HEK293T (cell line): ENCODE measurements around the gene HSPH1.

ENCODE experiments used
- ARNT ChIP-seq: fragments of 450-650 bp; IDR thresholded peaks from 2 replicates; pipeline ENCODE4 v1.6.1; 2017; ENCODE audit warnings: mild to moderate bottlenecking
- ELF4 ChIP-seq: fragments of 450-650 bp; IDR thresholded peaks from 2 replicates; pipeline ENCODE4 v1.6.1; 2017; ENCODE audit warnings: antibody characterized with exemption
- FOXK2 ChIP-seq: fragments of 450-650 bp; IDR thresholded peaks from 2 replicates; pipeline ENCODE4 v1.6.1; 2016; ENCODE audit warnings: mild to moderate bottlenecking
- FOXM1 ChIP-seq: fragments of 450-650 bp; IDR thresholded peaks from 2 replicates; pipeline ENCODE4 v1.6.1; 2017; ENCODE audit warnings: mild to moderate bottlenecking, borderline replicate concordance
- SUZ12 ChIP-seq: fragments of 450-650 bp; IDR thresholded peaks from 2 replicates; pipeline ENCODE4 v1.6.1; 2016; ENCODE audit warnings: mild to moderate bottlenecking
- TF ChIP-seq, protein P1 (sequence below): fragments of 450-650 bp; IDR thresholded peaks from 2 replicates; pipeline ENCODE4 v1.6.1; 2016

DNA sequence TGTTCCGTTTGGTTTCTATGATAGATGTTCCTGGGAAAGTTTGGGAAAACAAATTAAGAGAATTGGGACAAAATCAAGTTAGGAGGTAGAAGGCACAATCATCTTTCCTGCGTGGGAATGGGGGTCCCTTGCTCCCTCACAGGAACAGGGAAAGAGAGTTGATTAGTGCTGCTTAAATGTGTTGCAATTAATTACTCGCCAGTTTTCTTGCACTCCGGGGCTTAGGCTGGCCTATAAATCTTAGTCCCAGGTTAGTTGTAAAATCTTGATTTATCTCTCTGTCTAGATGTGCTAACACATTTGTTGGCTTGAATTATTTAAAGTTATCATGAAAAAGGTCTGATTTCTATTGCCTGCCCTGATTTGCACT, 48.1 kb upstream of the HSPH1 start:
- TF ChIP-seq, protein P1, sequence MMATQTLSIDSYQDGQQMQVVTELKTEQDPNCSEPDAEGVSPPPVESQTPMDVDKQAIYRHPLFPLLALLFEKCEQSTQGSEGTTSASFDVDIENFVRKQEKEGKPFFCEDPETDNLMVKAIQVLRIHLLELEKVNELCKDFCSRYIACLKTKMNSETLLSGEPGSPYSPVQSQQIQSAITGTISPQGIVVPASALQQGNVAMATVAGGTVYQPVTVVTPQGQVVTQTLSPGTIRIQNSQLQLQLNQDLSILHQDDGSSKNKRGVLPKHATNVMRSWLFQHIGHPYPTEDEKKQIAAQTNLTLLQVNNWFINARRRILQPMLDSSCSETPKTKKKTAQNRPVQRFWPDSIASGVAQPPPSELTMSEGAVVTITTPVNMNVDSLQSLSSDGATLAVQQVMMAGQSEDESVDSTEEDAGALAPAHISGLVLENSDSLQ, result peak; percentile 85
- TF ChIP-seq ARNT, result no peak
- TF ChIP-seq FOXK2, result no peak
- no peak for TF ChIP-seq FOXM1
- TF ChIP-seq ELF4, result no peak
- TF ChIP-seq SUZ12, result no peak
